HG03045 (cell line): Measurements from ENCODE around the gene TBC1D1.

Experiments
- ATAC-seq: cut with Tn5 transposase; IDR thresholded peaks from one replicate; pipeline ENCODE4 v1.9.1; 2021; ENCODE audit warnings: mild to moderate bottlenecking, moderate library complexity; ENCODE audit not compliant: unreplicated experiment

Gene TBC1D1

GRCh38 chr4:38161208-38162113, 270.6 kb downstream of the TBC1D1 start:
- ATAC-seq: no peak

- no peak for ATAC-seq
Observed at GRCh38 chr4:38162240-38162784, 271.4 kb downstream of the TBC1D1 start.

GRCh38 chr4:38163216-38164006, 272.5 kb downstream of the TBC1D1 start:
- ATAC-seq: no peak

- no peak for ATAC-seq
Observed at GRCh38 chr4:38164346-38164745, 273.5 kb downstream of the TBC1D1 start.

- no peak for ATAC-seq
Observed at GRCh38 chr4:38166082-38166481, 275.2 kb downstream of the TBC1D1 start.

GRCh38 chr4:38166768-38167167, 275.9 kb downstream of the TBC1D1 start:
- no peak for ATAC-seq

- no peak for ATAC-seq
Observed at GRCh38 chr4:38167973-38168372, 277.1 kb downstream of the TBC1D1 start.

- ATAC-seq: no peak
Observed at GRCh38 chr4:38169524-38169923, 278.6 kb downstream of the TBC1D1 start.

GRCh38 chr4:38170338-38171169, 279.7 kb downstream of the TBC1D1 start:
- no peak for ATAC-seq

GRCh38 chr4:38172078-38172477, 281.2 kb downstream of the TBC1D1 start:
- ATAC-seq: no peak

GRCh38 chr4:38173935-38174518, 283.1 kb downstream of the TBC1D1 start:
- no peak for ATAC-seq

GRCh38 chr4:38174801-38175200, 283.9 kb downstream of the TBC1D1 start:
- no peak for ATAC-seq

- ATAC-seq: no peak
Observed at GRCh38 chr4:38176165-38176564, 285.3 kb downstream of the TBC1D1 start.

- no peak for ATAC-seq
Observed at GRCh38 chr4:38177035-38177546, 286.2 kb downstream of the TBC1D1 start.

GRCh38 chr4:38177641-38178391, 286.9 kb downstream of the TBC1D1 start:
- no peak for ATAC-seq

GRCh38 chr4:38178392-38178995, 287.6 kb downstream of the TBC1D1 start:
- no peak for ATAC-seq

GRCh38 chr4:38179690-38180377, 288.9 kb downstream of the TBC1D1 start:
- ATAC-seq: no peak

GRCh38 chr4:38180456-38180855, 289.6 kb downstream of the TBC1D1 start:
- no peak for ATAC-seq
